Spinal cord (tissue), 10 donors: ENCODE measurements around the gene RPL23. TPM values are rescaled to one million over a fixed set of nuclear protein-coding genes. Genes with fewer than 3 reads are reported as not detected.

ENCODE experiments used
- DNase-seq, 6 donors: peaks; one replicate each; pipeline versions ENCODE4 v3.0.0 to v3.0.0-alpha.2; 2013 to 2015; ENCODE audit warnings: low spot score in 6 of 6, low read depth in 4 of 6
- H3K27ac ChIP-seq: one replicate; pipeline ENCODE4 v1.5.1; 2013; ENCODE audit warnings: low read depth, low read length, control low read depth
- H3K27me3 ChIP-seq: one replicate; pipeline ENCODE4 v1.6.1; 2013; ENCODE audit warnings: low read length; ENCODE audit not compliant: control insufficient read depth, insufficient read depth
- H3K36me3 ChIP-seq: one replicate; pipeline ENCODE4 v1.6.1; 2013; ENCODE audit warnings: low read length; ENCODE audit not compliant: control insufficient read depth, insufficient read depth
- H3K4me1 ChIP-seq: one replicate; pipeline ENCODE4 v1.6.1; 2013; ENCODE audit warnings: low read length; ENCODE audit not compliant: control insufficient read depth, insufficient read depth
- H3K4me3 ChIP-seq: one replicate; pipeline ENCODE4 v1.5.1; 2013; ENCODE audit warnings: low read depth, low read length, control low read depth
- H3K9me3 ChIP-seq: one replicate; pipeline ENCODE4 v1.6.1; 2013; ENCODE audit warnings: low read length; ENCODE audit not compliant: control insufficient read depth, insufficient read depth
- WGBS: methylation state at CpG from one replicate; pipeline ENCODE4 v1.1.5; 2013; ENCODE audit warnings: missing lambda C conversion rate; ENCODE audit not compliant: insufficient coverage; 5-methylcytosine and 5-hydroxymethylcytosine counted together
- polyA plus RNA-seq, 2 donors: library from polyadenylated mRNA; unstranded; fragments of 120-200 nt; gene quantifications; one replicate each; pipeline ENCODE4 v1.2.1, GENCODE V29; 2013; ENCODE audit not compliant: insufficient read length in 2 of 2
- total RNA-seq, 2 donors: library from RNA; depleted of rRNA in 1 of 2; stranded (reverse); fragments of 120-200 nt in 1 of 2; fragments of >200 nt in 1 of 2; gene quantifications; one replicate each; pipeline versions ENCODE4 v1.2.3 to v1.2.4, GENCODE V29; 2013 to 2014
- donor health status: healthy.

The RPL23 gene
- total and polyA plus RNA-seq, 4 donors = 1,083 to 2,232 (median 1,212) TPM

DNA sequence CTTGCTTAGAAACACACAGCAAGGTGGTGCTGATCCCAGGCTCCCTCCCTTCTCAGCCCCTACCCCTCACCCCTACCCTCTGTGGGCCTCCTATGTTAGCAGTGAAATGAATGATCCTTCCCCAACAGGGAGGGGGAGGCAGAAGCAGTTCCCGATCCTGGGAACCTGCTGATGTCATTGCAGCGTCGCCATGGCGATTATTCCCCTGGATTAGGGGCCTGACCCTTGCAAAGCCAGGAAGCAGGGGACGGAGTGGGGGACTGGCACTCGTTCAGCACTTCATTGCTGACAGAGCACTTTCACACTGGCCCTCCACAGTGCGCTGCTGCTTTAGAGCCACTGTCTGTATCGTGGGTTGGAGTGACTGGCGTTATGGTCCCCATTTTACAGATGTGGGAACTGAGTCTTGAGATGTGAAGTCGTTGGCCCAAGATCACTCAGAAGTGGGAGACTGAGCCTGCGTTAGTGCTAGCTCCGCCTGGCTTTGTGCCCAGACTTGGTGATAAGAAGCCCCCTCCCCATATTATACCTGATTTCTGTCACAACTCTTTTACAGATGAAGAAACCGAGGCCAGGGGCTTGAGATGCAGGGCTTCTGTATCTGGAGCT is 42.9 kb upstream of the RPL23 start:
- H3K27me3 ChIP-seq = no peaks in the 10 kb centered on the region
- no peak overlapping the region for H3K27ac ChIP-seq
- peak in 2 of 6 donors; percentile 21 to 30 for DNase-seq
- WGBS = 51% methylated on average over 12 of the region's 13 CpGs
- H3K36me3 ChIP-seq = peaks cover 73% of the 10 kb centered on the region
- H3K4me1 ChIP-seq = peaks cover 60% of the 10 kb centered on the region
- H3K9me3 ChIP-seq = no peaks in the 10 kb centered on the region
- no peak overlapping the region for H3K4me3 ChIP-seq

DNA sequence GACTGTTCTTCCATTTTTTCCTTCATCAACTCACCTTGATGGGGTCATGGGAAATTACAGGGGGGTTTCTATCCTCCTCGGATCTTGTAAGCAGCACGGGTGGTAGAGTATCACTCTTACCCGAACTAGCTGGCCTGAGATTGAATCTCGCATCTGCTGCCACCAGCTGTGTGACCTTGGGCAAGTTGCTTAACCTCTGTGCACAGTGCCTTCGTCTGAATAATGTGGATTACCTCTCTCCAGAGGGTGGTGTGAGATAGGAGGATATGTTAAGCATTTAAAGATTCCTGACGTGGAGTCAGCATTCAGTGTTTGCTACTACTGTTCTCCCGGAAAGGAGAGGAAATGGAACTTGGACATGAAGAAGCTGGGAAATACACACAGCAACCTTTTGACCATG is 40.8 kb upstream of the RPL23 start:
- DNase-seq = no peak
- no peak overlapping the region for H3K27ac ChIP-seq
- H3K4me1 ChIP-seq = peaks cover 46% of the 10 kb centered on the region
- H3K9me3 ChIP-seq = no peaks in the 10 kb centered on the region
- 69% methylated on average over 5 of the region's 7 CpGs for WGBS
- peaks cover 79% of the 10 kb centered on the region for H3K36me3 ChIP-seq
- no peaks in the 10 kb centered on the region for H3K27me3 ChIP-seq
- no peak overlapping the region for H3K4me3 ChIP-seq

DNA sequence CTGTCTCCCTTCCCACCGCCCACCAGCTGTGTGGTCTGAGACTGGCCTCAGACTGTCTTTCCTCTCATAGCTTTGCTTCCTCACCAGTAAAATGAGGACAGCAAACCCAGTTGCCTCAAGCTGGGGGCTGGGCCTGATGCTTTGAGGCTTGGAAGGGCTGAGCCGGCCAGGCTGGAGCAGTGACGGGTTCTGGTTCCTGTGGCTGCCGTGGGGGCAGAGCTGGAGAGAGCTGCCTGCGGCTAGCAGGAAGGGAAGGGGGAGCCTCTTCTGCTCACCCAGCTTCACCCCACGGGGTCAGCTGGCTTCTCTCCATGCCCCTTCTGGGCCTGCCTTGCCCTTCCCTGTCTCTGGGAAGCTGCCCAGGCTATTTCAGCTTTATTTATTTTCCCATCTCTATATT is 40.1 kb upstream of the RPL23 start:
- no peak for DNase-seq
- Histone ChIP-seq H3K36me3 (peaks cover 74% of the 10 kb centered on the region), H3K27me3 (no peaks in the 10 kb centered on the region), H3K4me1 (peaks cover 46% of the 10 kb centered on the region), H3K9me3 (no peaks in the 10 kb centered on the region), H3K27ac (no peak overlapping the region), H3K4me3 (no peak overlapping the region)
- WGBS = 48% methylated on average over 6 of the region's 6 CpGs

DNA sequence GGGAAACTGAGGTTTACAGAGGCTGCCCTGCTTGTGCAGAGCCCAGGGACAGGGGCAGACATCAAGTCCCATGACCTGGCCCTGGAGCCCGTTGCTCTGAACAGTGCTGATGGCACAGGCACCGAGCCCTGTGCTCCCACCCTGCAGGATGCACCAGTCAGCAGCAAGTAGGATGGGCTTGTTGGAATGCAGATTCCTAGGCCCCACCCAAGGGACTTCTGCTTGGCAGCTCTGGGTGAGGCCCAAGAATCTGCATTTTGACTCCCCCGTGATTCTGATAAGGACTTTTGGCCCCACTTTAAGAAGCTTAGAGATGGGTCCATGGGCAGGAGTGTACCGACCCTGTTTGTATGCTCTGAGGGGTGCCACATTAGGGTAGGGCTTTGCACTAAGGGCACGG is 39.6 kb upstream of the RPL23 start:
- Histone ChIP-seq H3K27ac (no peak overlapping the region), H3K27me3 (no peaks in the 10 kb centered on the region), H3K9me3 (no peaks in the 10 kb centered on the region), H3K4me3 (no peak overlapping the region), H3K36me3 (peaks cover 72% of the 10 kb centered on the region), H3K4me1 (peaks cover 42% of the 10 kb centered on the region)
- 83% methylated on average over 5 of the region's 5 CpGs for WGBS
- DNase-seq = no peak

GRCh38 chr17:38892620-38893019 is 39.1 kb upstream of the RPL23 start:
- no peak for DNase-seq
- Histone ChIP-seq H3K36me3 (peaks cover 72% of the 10 kb centered on the region), H3K27ac (no peak overlapping the region), H3K4me1 (peaks cover 40% of the 10 kb centered on the region), H3K4me3 (no peak overlapping the region), H3K27me3 (no peaks in the 10 kb centered on the region), H3K9me3 (no peaks in the 10 kb centered on the region)
- 89% methylated on average over 8 of the region's 13 CpGs for WGBS

- whole genome bisulfite sequencing = 87% methylated on average over 3 of the region's 4 CpGs
- H3K27me3 ChIP-seq = no peaks in the 10 kb centered on the region
- no peak for DNase-seq
- peaks cover 40% of the 10 kb centered on the region for H3K4me1 ChIP-seq
- no peaks in the 10 kb centered on the region for H3K9me3 ChIP-seq
- H3K36me3 ChIP-seq = peaks cover 72% of the 10 kb centered on the region
- H3K4me3 ChIP-seq = no peak overlapping the region
- H3K27ac ChIP-seq = no peak overlapping the region
These were observed 38.6 kb upstream of the RPL23 start for GRCh38 chr17:38892083-38892482.

- Histone ChIP-seq H3K27ac (no peak overlapping the region), H3K9me3 (no peaks in the 10 kb centered on the region), H3K4me1 (peaks cover 40% of the 10 kb centered on the region), H3K27me3 (no peaks in the 10 kb centered on the region), H3K36me3 (peaks cover 68% of the 10 kb centered on the region), H3K4me3 (no peak overlapping the region)
- no peak for DNase-seq
- 82% methylated on average over 1 of the region's 8 CpGs for WGBS
These were observed 37.9 kb upstream of the RPL23 start for GRCh38 chr17:38891441-38891840.

DNA sequence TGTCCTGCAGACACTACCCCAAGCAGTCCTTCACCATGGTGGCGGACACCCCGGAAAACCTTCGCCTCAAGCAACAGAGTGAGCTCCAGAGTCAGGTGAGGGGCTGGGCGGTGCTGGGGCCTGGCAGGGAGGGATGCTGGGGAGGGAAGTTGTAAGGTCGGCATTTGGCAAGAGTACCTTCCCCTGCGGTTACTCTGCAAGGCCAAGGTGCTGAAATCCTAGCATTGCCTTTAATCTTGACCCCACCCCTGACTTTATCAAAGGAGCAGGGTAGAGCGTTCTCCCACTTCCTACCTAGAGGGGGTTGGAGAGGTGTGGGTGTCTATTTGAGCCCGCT is 36.9 kb upstream of the RPL23 start:
- Histone ChIP-seq H3K9me3 (no peaks in the 10 kb centered on the region), H3K4me1 (peaks cover 43% of the 10 kb centered on the region), H3K27ac (no peak overlapping the region), H3K4me3 (no peak overlapping the region), H3K36me3 (peaks cover 65% of the 10 kb centered on the region), H3K27me3 (no peaks in the 10 kb centered on the region)
- no peak for DNase-seq
- WGBS = 80% methylated on average over 1 of the region's 8 CpGs

- H3K9me3 ChIP-seq = no peaks in the 10 kb centered on the region
- H3K4me1 ChIP-seq = peaks cover 48% of the 10 kb centered on the region
- WGBS = 89% methylated on average over 12 of the region's 12 CpGs
- H3K27me3 ChIP-seq = no peaks in the 10 kb centered on the region
- H3K4me3 ChIP-seq = no peak overlapping the region
- DNase-seq = no peak
- peaks cover 64% of the 10 kb centered on the region for H3K36me3 ChIP-seq
- H3K27ac ChIP-seq = no peak overlapping the region
These were observed 36.4 kb upstream of the RPL23 start for GRCh38 chr17:38889745-38890409.

DNA sequence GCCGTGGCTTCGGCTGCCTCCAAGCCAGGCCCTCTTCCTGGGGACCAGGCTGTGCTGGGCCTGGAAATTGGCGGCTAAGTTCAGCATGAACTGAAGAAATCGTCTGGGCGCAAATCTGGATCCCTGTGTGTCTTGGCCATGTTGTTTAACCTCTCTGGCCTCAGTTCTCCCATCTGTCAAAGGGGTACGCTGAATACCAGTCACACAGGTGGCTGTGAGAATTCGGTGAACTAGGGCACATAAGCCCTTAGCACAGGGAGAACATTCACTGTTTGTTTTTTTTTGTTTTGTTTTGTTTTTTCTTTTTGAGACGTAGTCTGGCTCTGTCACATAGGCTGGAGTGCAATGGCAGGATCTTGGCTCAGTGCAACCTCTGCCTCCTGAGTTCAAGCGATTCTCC is 35.3 kb upstream of the RPL23 start:
- 84% methylated on average over 8 of the region's 9 CpGs for WGBS
- DNase-seq = no peak
- Histone ChIP-seq H3K27me3 (no peaks in the 10 kb centered on the region), H3K36me3 (peaks cover 64% of the 10 kb centered on the region), H3K4me1 (peaks cover 58% of the 10 kb centered on the region), H3K4me3 (no peak overlapping the region), H3K27ac (no peak overlapping the region), H3K9me3 (no peaks in the 10 kb centered on the region)
